ENCODE data around the gene MACROD2.

Gene MACROD2

GRCh38 chr20:15931897-15932296 lies 1936.6 kb downstream of the MACROD2 start:
- no peak for TF ChIP-seq CTCF (conservative IDR thresholded peaks at IDR 0.05; ENCODE audit: low read depth, low read length)
- no peak overlapping the region for H3K4me3 ChIP-seq (ENCODE audit: low read depth, low read length)
- DNase-seq (ENCODE audit: low read depth) = no peak

- H3K4me3 ChIP-seq (ENCODE audit: low read depth, low read length) = no peak overlapping the region
- TF ChIP-seq CTCF (conservative IDR thresholded peaks at IDR 0.05; ENCODE audit: low read depth, low read length) = no peak
- no peak for DNase-seq (ENCODE audit: low read depth)
These were observed 1941.9 kb downstream of the MACROD2 start for GRCh38 chr20:15937179-15937578.

- H3K4me3 ChIP-seq (ENCODE audit: low read depth, low read length) = no peak overlapping the region
- DNase-seq (ENCODE audit: low read depth) = no peak
- TF ChIP-seq CTCF (conservative IDR thresholded peaks at IDR 0.05; ENCODE audit: low read depth, low read length) = no peak
These were observed 1943.5 kb downstream of the MACROD2 start for GRCh38 chr20:15938847-15939246.

- DNase-seq (ENCODE audit: low read depth) = no peak
- no peak overlapping the region for H3K4me3 ChIP-seq (ENCODE audit: low read depth, low read length)
- no peak for TF ChIP-seq CTCF (conservative IDR thresholded peaks at IDR 0.05; ENCODE audit: low read depth, low read length)
These were observed 1944.8 kb downstream of the MACROD2 start for GRCh38 chr20:15940127-15940526.

- TF ChIP-seq CTCF (conservative IDR thresholded peaks at IDR 0.05; ENCODE audit: low read depth, low read length) = no peak
- no peak for DNase-seq (ENCODE audit: low read depth)
- no peak overlapping the region for H3K4me3 ChIP-seq (ENCODE audit: low read depth, low read length)
These were observed 1946.8 kb downstream of the MACROD2 start for GRCh38 chr20:15942130-15942529.

- TF ChIP-seq CTCF (conservative IDR thresholded peaks at IDR 0.05; ENCODE audit: low read depth, low read length) = no peak
- H3K4me3 ChIP-seq (ENCODE audit: low read depth, low read length) = no peak overlapping the region
- DNase-seq (ENCODE audit: low read depth) = peak; percentile 18
These were observed 1950.0 kb downstream of the MACROD2 start for GRCh38 chr20:15945289-15945688.

GRCh38 chr20:15949391-15949790 lies 1954.1 kb downstream of the MACROD2 start:
- TF ChIP-seq CTCF (conservative IDR thresholded peaks at IDR 0.05; ENCODE audit: low read depth, low read length) = no peak
- H3K4me3 ChIP-seq (ENCODE audit: low read depth, low read length) = no peak overlapping the region
- DNase-seq (ENCODE audit: low read depth) = no peak
